PC-9 (cell line): ENCODE measurements around the gene LDLRAD2. TPM values are rescaled to one million over a fixed set of nuclear protein-coding genes. Genes with fewer than 3 reads are reported as not detected.

Source experiments
- BruUV-seq: library from RNA; stranded (reverse); fragments of 400-500 nt; replicated peaks from 2 replicates; lab custom pipeline; 2021; lab: Mats Ljungman, UMichigan
- CTCF ChIA-PET: fragments of 300-600 bp; sonication (Branson Sonifier 250); formaldehyde crosslinking; loops from one replicate; lab custom pipeline; 2022; ENCODE audit warnings: antibody characterized with exemption; lab: Charles Lee
- POLR2A ChIA-PET: fragments of 300-600 bp; sonication (Branson Sonifier 250); formaldehyde crosslinking; loops from one replicate; lab custom pipeline; 2022; ENCODE audit warnings: antibody characterized with exemption; ENCODE audit not compliant: unreplicated experiment; lab: Charles Lee
- DNase-seq, 2 experiments: peaks; one replicate each; pipeline versions ENCODE4 v3.0.0 to v3.0.0-alpha.2; 2015 to 2022; ENCODE audit warnings: mixed read lengths in 1 of 2
- H2AFZ ChIP-seq: fragments of 200-600 bp; sonication (generic); 2 replicates; pipeline ENCODE4 v1.8.1; 2017; ENCODE audit warnings: antibody characterized with exemption
- H3F3A ChIP-seq: fragments of 200-600 bp; sonication (generic); 2 replicates; pipeline ENCODE4 v1.8.1; 2017; ENCODE audit warnings: antibody characterized with exemption, mild to moderate bottlenecking, low read depth; ENCODE audit not compliant: insufficient read depth
- H3K27ac ChIP-seq: fragments of 200-600 bp; sonication (generic); 2 replicates; pipeline ENCODE4 v1.6.1; 2016; ENCODE audit warnings: mixed run types
- H3K27me3 ChIP-seq: fragments of 200-600 bp; sonication (generic); 2 replicates; pipeline ENCODE4 v1.6.1; 2016; ENCODE audit warnings: low read depth, mixed run types; ENCODE audit not compliant: insufficient read depth
- H3K36me3 ChIP-seq: fragments of 200-600 bp; sonication (generic); 2 replicates; pipeline ENCODE4 v1.6.1; 2016; ENCODE audit warnings: low read depth, mixed run types
- H3K4me1 ChIP-seq: fragments of 200-600 bp; sonication (generic); replicated peaks from 2 replicates; pipeline ENCODE4 v1.6.1; 2016; ENCODE audit warnings: mixed run types; ENCODE audit not compliant: insufficient read depth
- H3K4me2 ChIP-seq: fragments of 200-600 bp; sonication (generic); 2 replicates; pipeline ENCODE4 v1.6.1; 2017; ENCODE audit warnings: mixed run types
- H3K4me3 ChIP-seq: fragments of 200-600 bp; sonication (generic); 2 replicates; pipeline ENCODE4 v1.6.1; 2016; ENCODE audit warnings: mixed run types
- H3K79me2 ChIP-seq: fragments of 200-600 bp; sonication (generic); 2 replicates; pipeline ENCODE4 v1.6.1; 2017; ENCODE audit warnings: low read depth, mixed run types
- H3K9me2 ChIP-seq: fragments of 200-600 bp; sonication (generic); 2 replicates; pipeline ENCODE4 v1.8.1; 2017; ENCODE audit warnings: mild to moderate bottlenecking; ENCODE audit not compliant: insufficient read depth
- H3K9me3 ChIP-seq: fragments of 200-600 bp; sonication (generic); 2 replicates; pipeline ENCODE4 v1.8.1; 2016; ENCODE audit warnings: low read depth; ENCODE audit not compliant: insufficient read depth
- H4K20me1 ChIP-seq: fragments of 200-600 bp; sonication (generic); 2 replicates; pipeline ENCODE4 v1.8.1; 2017; ENCODE audit not compliant: insufficient read depth
- CTCF ChIP-seq: fragments of 200-600 bp; sonication (generic); conservative IDR thresholded peaks from 2 replicates; pipeline ENCODE4 v1.6.1; 2017; ENCODE audit warnings: mixed run types, antibody characterized with exemption, mild to moderate bottlenecking, moderate library complexity
- EZH2 ChIP-seq: fragments of 200-600 bp; sonication (generic); IDR thresholded peaks from 2 replicates; pipeline ENCODE4 v1.8.0; 2017; ENCODE audit warnings: antibody characterized with exemption, low read depth
- intact Hi-C: fragments of 100-400 bp; cut with micrococcal nuclease; formaldehyde crosslinking; loops from one replicate; pipeline ENCODE4 v1.10.0; 2022; ENCODE audit not compliant: unreplicated experiment
- total RNA-seq: library from RNA; stranded (reverse); gene quantifications from 2 replicates; pipeline ENCODE4 v1.2.3, GENCODE V29; 2021

Gene LDLRAD2
- total RNA-seq, 1 experiment from 2014 or later: not detected

DNA sequence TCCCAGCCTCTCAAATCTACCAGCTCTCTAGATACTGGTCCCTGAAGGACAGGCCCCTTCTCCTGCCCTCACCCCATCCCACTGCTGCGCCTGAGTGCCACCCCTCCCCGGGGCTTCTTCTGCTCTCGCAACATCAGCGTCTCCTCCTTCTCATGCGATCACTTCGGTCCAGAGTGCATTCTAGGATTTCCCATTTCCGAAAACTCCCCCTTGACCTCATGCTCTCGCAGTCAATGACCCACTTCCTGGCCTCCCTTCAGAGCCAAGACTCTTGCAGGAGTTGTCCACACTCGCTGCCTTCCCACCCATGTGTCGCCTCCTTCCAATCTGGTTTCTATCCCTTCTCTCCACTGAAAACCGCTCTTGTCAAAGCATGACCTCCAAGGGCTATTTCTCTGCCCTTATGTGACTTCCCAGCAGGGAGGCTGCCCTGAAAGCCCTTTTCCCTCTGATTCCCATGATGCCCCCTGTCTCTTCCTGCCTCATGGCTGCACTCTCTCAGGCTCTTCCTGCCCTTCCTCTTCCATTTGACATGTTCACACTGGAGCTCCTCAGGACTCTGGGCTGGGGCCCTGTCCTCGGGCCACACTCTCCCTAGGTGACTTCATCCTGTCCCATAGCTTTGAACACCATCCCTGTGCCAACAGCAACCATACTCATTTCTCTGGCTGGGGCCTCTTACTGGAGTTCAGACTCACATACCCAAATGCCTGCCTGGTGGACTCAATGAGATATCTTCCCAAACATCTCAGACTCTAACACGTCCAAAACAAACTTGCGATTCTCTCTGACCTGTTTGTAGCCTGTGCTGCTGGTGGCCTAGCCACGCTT, 46.0 kb downstream of the LDLRAD2 start:
- Histone ChIP-seq H3K27me3 (no peaks in the 10 kb centered on the region), H4K20me1 (no peaks in the 10 kb centered on the region), H3K4me2 (no peak overlapping the region), H3K79me2 (no peaks in the 10 kb centered on the region), H3K27ac (no peak overlapping the region), H2AFZ (no peak overlapping the region), H3K4me1 (peaks cover 11% of the 10 kb centered on the region), H3K36me3 (no peaks in the 10 kb centered on the region), H3K4me3 (no peak overlapping the region), H3K9me2 (no peaks in the 10 kb centered on the region), H3F3A (peaks cover 8% of the 10 kb centered on the region; the same call in 1 of the 2 replicates), H3K9me3 (no peaks in the 10 kb centered on the region)
- CTCF ChIA-PET: no interaction called here
- POLR2A ChIA-PET: interaction anchor here (0.5 to 0.7 kb wide), 2 partner anchors 82 to 264 kb away, joined by 3 to 4 read pairs; no protein-coding TSS in a partner anchor
- intact Hi-C loops: no loop called here
- TF ChIP-seq CTCF (no peak), EZH2 (no peak)
- BruUV-seq: no TSS peak
- DNase-seq: no peak

DNA sequence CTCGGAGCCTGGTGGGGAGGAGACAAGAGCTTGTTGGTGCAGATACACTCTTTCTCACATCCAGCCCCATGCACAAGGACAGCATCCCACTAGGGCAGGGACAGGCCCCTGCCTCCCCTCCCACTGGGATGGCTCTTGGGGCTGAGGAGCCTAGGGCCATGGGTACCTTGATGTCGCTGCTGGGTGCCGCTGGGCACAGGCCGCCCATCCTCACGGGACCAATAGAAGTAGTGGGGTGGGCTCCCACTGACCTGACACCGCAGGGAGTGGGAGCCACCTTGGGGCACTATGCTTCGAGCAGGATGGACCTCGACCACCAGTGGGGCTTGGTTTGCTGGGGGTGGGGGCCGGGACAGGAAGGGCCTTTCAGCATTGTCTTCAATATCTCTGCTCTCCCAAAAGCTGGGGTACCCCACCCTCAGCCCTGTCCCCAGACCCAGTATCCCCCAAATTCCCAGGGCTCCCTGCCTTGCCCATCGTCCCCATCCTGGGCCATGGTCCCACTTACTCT, 47.7 kb downstream of the LDLRAD2 start:
- Histone ChIP-seq H2AFZ (no peak overlapping the region), H3K27me3 (no peaks in the 10 kb centered on the region), H4K20me1 (no peaks in the 10 kb centered on the region), H3K79me2 (no peaks in the 10 kb centered on the region), H3F3A (peaks cover 8% of the 10 kb centered on the region; the same call in 1 of the 2 replicates), H3K36me3 (no peaks in the 10 kb centered on the region), H3K9me3 (no peaks in the 10 kb centered on the region), H3K4me3 (no peak overlapping the region), H3K9me2 (no peaks in the 10 kb centered on the region), H3K27ac (no peak overlapping the region), H3K4me1 (peaks cover 11% of the 10 kb centered on the region), H3K4me2 (no peak overlapping the region)
- CTCF ChIA-PET: no interaction called here
- POLR2A ChIA-PET: no interaction called here
- no TSS peak for BruUV-seq
- no peak for DNase-seq
- intact Hi-C loops: no loop called here
- no peak for TF ChIP-seq EZH2
- no peak for TF ChIP-seq CTCF

GRCh38 chr1:21860971-21861370, 48.9 kb downstream of the LDLRAD2 start:
- no TSS peak for BruUV-seq
- ChIA-PET CTCF (no interaction called here), POLR2A (no interaction called here)
- no peaks in the 10 kb centered on the region for H3K79me2 ChIP-seq
- H3K36me3 ChIP-seq: no peaks in the 10 kb centered on the region
- H3K4me2 ChIP-seq: no peak overlapping the region
- H4K20me1 ChIP-seq: no peaks in the 10 kb centered on the region
- peaks cover 8% of the 10 kb centered on the region; the same call in 1 of the 2 replicates for H3F3A ChIP-seq
- no peak overlapping the region for H3K27ac ChIP-seq
- no peak overlapping the region for H3K4me3 ChIP-seq
- no peaks in the 10 kb centered on the region for H3K27me3 ChIP-seq
- no peak for DNase-seq
- peaks cover 11% of the 10 kb centered on the region for H3K4me1 ChIP-seq
- no peaks in the 10 kb centered on the region for H3K9me3 ChIP-seq
- TF ChIP-seq CTCF (no peak), EZH2 (no peak)
- no peak overlapping the region for H2AFZ ChIP-seq
- no peaks in the 10 kb centered on the region for H3K9me2 ChIP-seq
- intact Hi-C loops: no loop called here
